H9 (cell line): Measurements from ENCODE around the gene IL1RN. TPM values are rescaled to one million over a fixed set of nuclear protein-coding genes. Genes with fewer than 3 reads are reported as not detected.

Experiments used
- DNase-seq: peaks from one replicate; pipeline ENCODE4 v3.0.0-alpha.2; 2017
- H2AFZ ChIP-seq: one replicate; pipeline ENCODE4 v1.6.1; 2013; ENCODE audit warnings: mild to moderate bottlenecking, low read length, control low read depth, moderate library complexity
- H2AK5ac ChIP-seq: 2 replicates; pipeline ENCODE4 v1.6.1; 2013; ENCODE audit warnings: low read length, control low read depth, mixed read lengths; ENCODE audit not compliant: insufficient read length
- H2BK120ac ChIP-seq: one replicate; pipeline ENCODE4 v1.6.1; 2013; ENCODE audit warnings: low read depth, mild to moderate bottlenecking, low read length, control low read depth, inconsistent platforms; ENCODE audit not compliant: poor library complexity, severe bottlenecking
- H2BK12ac ChIP-seq: 2 replicates; pipeline ENCODE4 v1.6.1; 2013; ENCODE audit warnings: low read length, control low read depth, mixed read lengths, low read depth; ENCODE audit not compliant: insufficient read length
- H2BK15ac ChIP-seq: 2 replicates; pipeline ENCODE4 v1.6.1; 2013; ENCODE audit warnings: low read depth, low read length, control low read depth
- H2BK20ac ChIP-seq: one replicate; pipeline ENCODE4 v1.6.1; 2013; ENCODE audit warnings: low read depth, mild to moderate bottlenecking, low read length, control low read depth, inconsistent platforms; ENCODE audit not compliant: poor library complexity, severe bottlenecking
- H2BK5ac ChIP-seq: 2 replicates; pipeline ENCODE4 v1.6.1; 2013; ENCODE audit warnings: low read length, control low read depth, mixed read lengths; ENCODE audit not compliant: insufficient read length
- H3K14ac ChIP-seq: 2 replicates; pipeline ENCODE4 v1.6.1; 2013; ENCODE audit warnings: low read length, control low read depth; ENCODE audit not compliant: insufficient read depth
- H3K18ac ChIP-seq: 2 replicates; pipeline ENCODE4 v1.6.1; 2013; ENCODE audit warnings: low read depth, mild to moderate bottlenecking, mixed read lengths, low read length, control low read depth; ENCODE audit not compliant: insufficient read length
- H3K23ac ChIP-seq: 2 replicates; pipeline ENCODE4 v1.6.1; 2013; ENCODE audit warnings: low read length, control low read depth, mixed read lengths, low read depth; ENCODE audit not compliant: insufficient read length
- H3K23me2 ChIP-seq: 2 replicates; pipeline ENCODE4 v1.6.1; 2013; ENCODE audit warnings: low read depth, mild to moderate bottlenecking, mixed read lengths, low read length, control low read depth; ENCODE audit not compliant: insufficient read length, poor library complexity, severe bottlenecking
- H3K27ac ChIP-seq: 2 replicates; pipeline ENCODE4 v1.5.1; 2013; ENCODE audit warnings: low read length, control low read depth, mixed read lengths, low read depth; ENCODE audit not compliant: insufficient read length
- H3K27me3 ChIP-seq: 2 replicates; pipeline ENCODE4 v1.6.1; 2013; ENCODE audit warnings: low read length, control low read depth, inconsistent platforms; ENCODE audit not compliant: insufficient read depth
- H3K4ac ChIP-seq: 2 replicates; pipeline ENCODE4 v1.6.1; 2013; ENCODE audit warnings: low read depth, mild to moderate bottlenecking, control low read depth, inconsistent platforms, low read length, moderate library complexity
- H3K4me1 ChIP-seq: 2 replicates; pipeline ENCODE4 v1.6.1; 2013; ENCODE audit warnings: low read length, control low read depth, inconsistent platforms; ENCODE audit not compliant: insufficient read depth
- H3K4me2 ChIP-seq: 2 replicates; pipeline ENCODE4 v1.6.1; 2013; ENCODE audit warnings: low read length, control low read depth, mixed read lengths; ENCODE audit not compliant: insufficient read length, insufficient read depth
- H3K56ac ChIP-seq: 2 replicates; pipeline ENCODE4 v1.6.1; 2013; ENCODE audit warnings: low read depth, mild to moderate bottlenecking, mixed read lengths, low read length, control low read depth; ENCODE audit not compliant: insufficient read length
- H3K79me1 ChIP-seq: 2 replicates; pipeline ENCODE4 v1.6.1; 2013; ENCODE audit warnings: low read depth, mild to moderate bottlenecking, moderate library complexity, low read length, control low read depth, inconsistent platforms; ENCODE audit not compliant: insufficient read depth, poor library complexity, severe bottlenecking
- H3K79me2 ChIP-seq: 2 replicates; pipeline ENCODE4 v1.6.1; 2013; ENCODE audit warnings: low read length, control low read depth, inconsistent platforms; ENCODE audit not compliant: insufficient read depth
- H3K9ac ChIP-seq: 2 replicates; pipeline ENCODE4 v1.6.1; 2013; ENCODE audit warnings: low read length, control low read depth, mixed read lengths; ENCODE audit not compliant: insufficient read length; ENCODE audit errors: extremely low read depth
- H3K9me3 ChIP-seq: one replicate; pipeline ENCODE4 v1.6.1; 2013; ENCODE audit warnings: low read depth, low read length, inconsistent platforms; ENCODE audit not compliant: control insufficient read depth
- H3T11ph ChIP-seq: one replicate; pipeline ENCODE4 v1.6.1; 2013; ENCODE audit warnings: mild to moderate bottlenecking, low read length, control low read depth, inconsistent platforms
- H4K20me1 ChIP-seq: one replicate; pipeline ENCODE4 v1.6.1; 2013; ENCODE audit not compliant: control insufficient read depth, insufficient read length, insufficient read depth
- H4K5ac ChIP-seq: 2 replicates; pipeline ENCODE4 v1.6.1; 2013; ENCODE audit warnings: low read depth, mild to moderate bottlenecking, mixed read lengths, low read length, control low read depth; ENCODE audit not compliant: insufficient read length
- H4K8ac ChIP-seq: replicated peaks from 2 replicates; pipeline ENCODE4 v1.6.1; 2013; ENCODE audit warnings: low read length, control low read depth, mixed read lengths, low read depth; ENCODE audit not compliant: insufficient read length
- H4K91ac ChIP-seq: 2 replicates; pipeline ENCODE4 v1.6.1; 2013; ENCODE audit warnings: low read depth, mild to moderate bottlenecking, moderate library complexity, mixed read lengths, low read length, control low read depth; ENCODE audit not compliant: insufficient read length
- H3K27ac Mint-ChIP-seq, 3 experiments: 2 replicates in 2 of 3; 3 replicates in 1 of 3; pipeline ENCODE4 v1.8.0; 2020 to 2021; ENCODE audit warnings: mixed read lengths in 3 of 3, mild to moderate bottlenecking in 1 of 3, moderate library complexity in 1 of 3
- H3K27me3 Mint-ChIP-seq: 2 replicates; pipeline ENCODE4 v1.8.0; 2021; ENCODE audit warnings: low read depth, mild to moderate bottlenecking, moderate library complexity, mixed read lengths
- H3K36me3 Mint-ChIP-seq, 3 experiments: 2 replicates in 2 of 3; 3 replicates in 1 of 3; pipeline ENCODE4 v1.8.0; 2020 to 2021; ENCODE audit warnings: low read depth in 3 of 3, mixed read lengths in 3 of 3; ENCODE audit not compliant: insufficient read depth in 1 of 3
- H3K4me1 Mint-ChIP-seq, 2 experiments: 2 replicates each; pipeline ENCODE4 v1.8.0; 2020; ENCODE audit warnings: mixed read lengths in 2 of 2
- H3K4me3 Mint-ChIP-seq, 2 experiments: 2 replicates in 1 of 2; 3 replicates in 1 of 2; pipeline ENCODE4 v1.8.0; 2020 to 2021; ENCODE audit warnings: mild to moderate bottlenecking in 2 of 2, mixed read lengths in 2 of 2, moderate library complexity in 1 of 2
- H3K9me3 Mint-ChIP-seq, 2 experiments: 2 replicates in 1 of 2; 3 replicates in 1 of 2; pipeline ENCODE4 v1.8.0; 2020; ENCODE audit warnings: mild to moderate bottlenecking in 2 of 2, mixed read lengths in 2 of 2, moderate library complexity in 1 of 2
- CTCF ChIP-seq: fragments of 200-600 bp; sonication (generic); conservative IDR thresholded peaks from 3 replicates; pipeline ENCODE4 v1.8.0; 2021; ENCODE audit warnings: antibody characterized with exemption, mild to moderate bottlenecking
- WGBS: extraction: QIAGEN DNeasy Blood & Tissue Kit; methylation state at CpG from one replicate; pipeline ENCODE4 v1.1.7; 2013; ENCODE audit warnings: missing lambda C conversion rate, low lambda C conversion rate, mixed read lengths; ENCODE audit not compliant: insufficient read length; ENCODE audit errors: extremely low coverage; 5-methylcytosine and 5-hydroxymethylcytosine counted together
- total RNA-seq: library from RNA; stranded (reverse); gene quantifications from 2 replicates; pipeline ENCODE4 v1.2.1, GENCODE V29; 2021

IL1RN gene
- total RNA-seq, 1 experiment from 2014 or later = not detected

- Histone ChIP-seq H2BK20ac (no peak overlapping the region), H3K79me1 (no peaks in the 10 kb centered on the region), H3K27ac (no peak overlapping the region), H3K9ac (no peak overlapping the region), H3K18ac (no peak overlapping the region), H3K4me2 (no peak overlapping the region), H3K23ac (no peak overlapping the region), H2AK5ac (no peak overlapping the region), H2BK15ac (no peak overlapping the region), H2BK12ac (no peak overlapping the region), H3K79me2 (no peaks in the 10 kb centered on the region), H4K8ac (no peak overlapping the region), H3K4me1 (no peaks in the 10 kb centered on the region; the same call in 1 of the 2 replicates), H3K27me3 (no peaks in the 10 kb centered on the region), H4K5ac (no peak overlapping the region), H4K91ac (no peak overlapping the region), H4K20me1 (no peaks in the 10 kb centered on the region), H3K23me2 (no peaks in the 10 kb centered on the region), H3K56ac (no peak overlapping the region), H2AFZ (no peak overlapping the region), H3K4ac (no peak overlapping the region), H2BK5ac (no peak overlapping the region), H3K14ac (no peak overlapping the region), H3T11ph (no peak overlapping the region), H2BK120ac (no peak overlapping the region), H3K9me3 (no peaks in the 10 kb centered on the region)
- no CpG with 5 or more reads among the region's 8 CpGs for WGBS
- Mint-ChIP-seq H3K27me3 (peaks cover 8% of the 10 kb centered on the region), H3K9me3 (no peaks in the 10 kb centered on the region), H3K4me3 (no peak overlapping the region), H3K27ac (peak overlapping the region in 1 of 3 experiments; percentile 50; a peak in 1 of 7 replicates), H3K4me1 (peaks cover 11 to 17% of the 10 kb centered on the region in 2 experiments), H3K36me3 (no peaks in the 10 kb centered on the region; a peak in 1 of 7 replicates)
- DNase-seq = no peak
- TF ChIP-seq CTCF = no peak
These were observed 54.1 kb downstream of the IL1RN start for GRCh38 chr2:113181258-113182051.
